HG03025 (cell line): ENCODE results near the gene NDUFAF5.

Source experiments
- ATAC-seq: cut with Tn5 transposase; IDR thresholded peaks from one replicate; pipeline ENCODE4 v1.9.1; 2021; ENCODE audit warnings: mild to moderate bottlenecking, moderate library complexity; ENCODE audit not compliant: unreplicated experiment, low FRiP score

Gene NDUFAF5

DNA sequence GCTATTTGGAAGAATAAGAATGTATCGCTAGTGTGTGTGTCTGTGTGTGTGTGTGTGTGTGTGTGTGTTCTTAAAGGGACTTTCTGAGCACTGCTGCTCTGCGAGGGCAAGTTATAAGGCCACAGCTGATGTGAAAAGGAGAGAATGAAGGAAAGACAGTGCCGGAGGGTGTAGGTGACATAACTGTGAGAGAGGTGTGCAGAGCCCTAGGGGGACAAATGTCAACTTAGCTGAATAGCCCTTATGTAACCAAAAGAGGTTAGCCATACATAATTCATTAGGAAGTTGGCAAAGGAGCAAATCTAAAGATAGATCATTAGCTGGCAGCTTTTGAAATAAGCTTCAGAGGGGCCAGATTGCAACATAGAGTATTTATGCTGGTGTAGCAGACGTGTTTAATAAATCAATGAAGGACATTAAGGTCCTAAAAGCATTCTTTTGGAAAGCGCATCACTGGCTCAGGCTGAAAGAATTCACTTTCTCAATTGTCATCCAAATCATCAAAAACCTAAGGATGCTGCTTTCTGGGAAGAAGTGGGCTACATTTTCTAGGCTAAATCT is 81.0 kb downstream of the NDUFAF5 start:
- no peak for ATAC-seq

- ATAC-seq, result no peak
These were observed 83.5 kb downstream of the NDUFAF5 start for GRCh38 chr20:13868331-13868730.

GRCh38 chr20:13870170-13870748 is 85.4 kb downstream of the NDUFAF5 start:
- no peak for ATAC-seq
